GM19193 (cell line): Measurements from ENCODE around the gene ASXL1.

ENCODE experiments used
- POLR2A ChIP-seq: IDR thresholded peaks from 4 replicates; pipeline ENCODE4 v1.6.1; 2011; ENCODE audit not compliant: insufficient read depth, insufficient read length; ENCODE audit errors: extremely low read depth

The ASXL1 gene

DNA sequence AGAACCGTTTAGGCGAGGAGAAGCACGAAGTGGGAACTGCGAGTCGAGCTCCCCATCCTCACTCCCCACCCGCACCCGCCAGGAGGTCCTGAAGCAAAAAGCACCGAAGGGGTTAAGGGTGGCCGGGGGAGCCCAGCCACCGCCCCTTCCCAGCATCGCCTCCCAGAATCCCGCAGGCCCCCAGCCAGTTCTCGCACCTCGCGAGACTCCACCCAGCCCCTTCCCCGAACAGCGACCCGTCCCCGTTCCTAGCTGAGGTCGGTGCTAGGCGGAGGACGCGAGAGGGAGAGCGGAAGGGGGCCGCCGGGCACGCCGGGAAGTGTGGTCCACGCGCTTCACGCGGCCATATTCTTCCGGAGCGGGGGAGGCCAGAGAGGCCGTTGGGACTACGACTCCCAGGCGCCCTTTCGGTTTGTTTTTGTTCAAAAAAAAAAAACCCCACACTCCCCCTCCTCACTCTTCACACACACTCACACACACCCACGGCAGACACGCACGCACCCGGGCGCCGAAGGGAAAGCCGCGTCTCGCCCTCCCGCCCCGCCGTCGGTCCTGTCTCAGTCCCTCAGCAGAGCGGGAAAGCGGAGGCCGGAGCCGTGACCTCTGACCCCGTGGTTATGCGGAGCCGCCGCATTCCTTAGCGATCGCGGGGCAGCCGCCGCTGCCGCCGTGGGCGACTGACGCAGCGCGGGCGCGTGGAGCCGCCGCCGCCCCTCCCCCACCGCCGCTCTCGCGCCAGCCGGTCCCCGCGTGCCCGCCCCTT is at the start of gene ASXL1:
TSS of gene ASXL1 (plus strand) at position 463 of the 763 bp plus-strand sequence. CDS start 445 bp downstream, outside the sequence.
- peak; percentile 70 for TF ChIP-seq POLR2A

DNA sequence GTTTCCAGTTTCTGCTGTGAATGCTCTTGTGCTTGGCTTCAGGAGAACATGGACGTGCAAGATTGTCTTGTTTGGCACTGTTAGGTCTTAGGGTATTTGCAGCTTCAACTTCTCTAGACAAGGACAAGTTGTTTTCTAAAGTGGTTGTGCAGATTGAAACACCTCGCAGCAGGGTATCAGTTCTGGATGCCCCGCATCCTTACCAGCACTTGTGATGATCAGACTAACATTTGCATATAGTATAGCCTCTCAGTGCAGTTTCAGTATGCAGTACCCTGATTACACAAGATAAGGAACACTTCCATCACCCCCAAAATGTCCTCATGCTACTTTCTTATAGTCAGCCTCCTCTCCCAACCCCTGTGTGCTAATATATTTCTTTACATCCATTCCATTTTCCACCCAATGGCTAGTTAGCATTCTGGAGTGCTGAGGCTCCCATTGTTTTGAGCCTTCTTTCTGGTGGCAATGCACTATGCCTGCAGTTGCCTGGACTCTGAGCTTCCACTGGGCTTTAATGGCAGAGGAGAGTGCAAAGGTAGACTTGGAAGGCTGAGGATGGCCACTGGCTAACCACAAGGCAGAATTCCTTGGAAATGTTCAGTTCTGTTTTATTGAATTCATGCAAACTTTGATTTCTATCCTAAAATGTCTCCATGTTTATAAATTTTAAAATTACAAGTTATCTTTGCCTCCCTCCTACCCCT is 45.3 kb upstream of the ASXL1 start:
- no peak for TF ChIP-seq POLR2A

DNA sequence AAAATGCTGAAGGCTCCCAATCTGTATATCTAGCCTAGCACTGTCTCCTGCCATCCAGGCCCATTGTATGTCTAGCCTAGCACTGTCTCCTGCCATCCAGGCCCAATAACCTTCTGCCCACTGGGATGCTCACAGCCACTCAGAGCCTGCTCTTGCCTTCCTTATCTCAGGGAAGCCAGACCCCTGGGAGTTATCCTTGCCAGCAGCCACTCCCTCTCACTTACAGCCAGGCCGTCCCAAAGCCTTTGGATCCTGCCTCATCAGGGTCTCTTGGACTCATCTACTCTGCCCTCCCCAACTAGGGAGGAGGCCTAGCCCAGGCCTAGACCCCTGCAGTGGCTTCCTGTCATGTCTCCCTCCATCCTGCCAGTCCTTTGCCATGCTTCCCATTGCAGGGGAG is 43.4 kb upstream of the ASXL1 start:
- no peak for TF ChIP-seq POLR2A

DNA sequence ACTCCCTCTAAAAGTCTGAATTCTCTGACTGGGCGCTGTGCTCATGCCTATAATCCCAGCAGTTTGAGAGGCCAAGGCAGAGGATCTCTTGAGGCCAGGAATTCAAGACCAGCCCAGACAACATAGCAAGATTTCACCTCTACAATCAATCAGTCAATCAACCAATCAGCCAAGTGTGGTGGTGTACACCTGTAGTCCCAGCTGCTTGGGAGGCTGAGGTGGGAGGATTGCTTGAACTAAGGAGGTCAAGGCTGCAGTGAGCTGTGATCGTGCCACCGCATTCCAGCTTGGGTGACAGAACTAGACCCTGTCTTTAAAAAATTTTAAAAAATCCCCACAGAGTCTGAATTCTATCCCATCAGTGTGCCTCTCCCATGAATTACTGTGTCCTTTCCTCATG is 42.7 kb upstream of the ASXL1 start:
- no peak for TF ChIP-seq POLR2A

DNA sequence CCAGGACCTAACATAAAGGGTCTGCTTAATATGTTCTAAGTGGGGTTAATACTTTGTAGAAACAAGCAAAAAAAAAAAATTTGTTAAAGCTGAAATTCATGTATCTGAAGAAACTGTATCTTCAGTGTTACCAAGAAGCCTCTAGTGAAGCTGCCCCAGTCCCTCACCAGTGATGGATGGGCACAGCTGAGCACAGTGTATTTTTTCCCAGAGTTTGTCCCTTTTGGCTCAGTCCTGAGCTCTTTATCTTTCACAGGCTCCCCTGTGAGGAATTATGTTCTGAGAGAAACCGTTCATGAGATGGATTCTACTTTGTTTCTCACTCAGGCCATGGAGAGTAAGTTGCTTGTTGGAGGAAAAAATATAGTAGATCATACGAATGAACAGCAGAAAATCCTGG is 42.2 kb upstream of the ASXL1 start:
- no peak for TF ChIP-seq POLR2A

DNA sequence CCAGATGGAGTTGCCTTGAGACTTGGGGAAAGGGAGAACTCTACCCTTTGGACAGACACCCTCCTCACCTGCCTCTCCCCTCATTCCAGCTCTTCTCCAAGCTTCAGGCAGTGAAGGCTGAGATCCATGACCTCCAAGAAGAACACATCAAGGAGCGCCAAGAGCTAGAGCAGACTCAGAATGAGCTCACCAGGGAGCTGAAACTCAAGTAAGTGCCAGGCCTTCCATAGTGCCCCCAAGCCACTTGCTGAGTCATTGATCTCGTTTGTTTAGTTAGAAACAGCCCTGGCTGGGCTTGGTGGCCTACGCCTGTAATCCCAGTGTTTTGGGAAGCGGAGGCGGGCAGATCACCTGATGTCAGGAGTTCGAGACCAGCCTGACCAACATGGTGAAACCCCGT is 41.5 kb upstream of the ASXL1 start:
- TF ChIP-seq POLR2A, result no peak

DNA sequence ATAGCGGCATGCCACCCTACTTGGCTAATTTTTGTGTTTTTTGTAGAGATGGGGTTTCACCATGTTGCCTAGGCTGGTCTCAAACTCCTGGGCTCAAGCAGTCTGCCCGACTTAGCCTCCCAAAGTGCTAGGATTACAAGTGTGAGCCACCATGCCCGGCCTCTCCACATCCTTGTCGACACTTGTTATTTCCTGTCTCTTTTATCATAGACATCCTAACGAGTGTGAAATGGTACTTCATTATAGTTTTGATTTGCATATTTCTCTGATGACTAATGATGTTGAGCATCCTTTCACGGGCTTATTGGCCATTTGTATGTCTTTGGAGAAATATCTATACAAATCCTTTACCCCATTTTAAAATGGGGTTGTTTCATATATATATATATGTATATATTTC is 39.0 kb upstream of the ASXL1 start:
- TF ChIP-seq POLR2A, result no peak

DNA sequence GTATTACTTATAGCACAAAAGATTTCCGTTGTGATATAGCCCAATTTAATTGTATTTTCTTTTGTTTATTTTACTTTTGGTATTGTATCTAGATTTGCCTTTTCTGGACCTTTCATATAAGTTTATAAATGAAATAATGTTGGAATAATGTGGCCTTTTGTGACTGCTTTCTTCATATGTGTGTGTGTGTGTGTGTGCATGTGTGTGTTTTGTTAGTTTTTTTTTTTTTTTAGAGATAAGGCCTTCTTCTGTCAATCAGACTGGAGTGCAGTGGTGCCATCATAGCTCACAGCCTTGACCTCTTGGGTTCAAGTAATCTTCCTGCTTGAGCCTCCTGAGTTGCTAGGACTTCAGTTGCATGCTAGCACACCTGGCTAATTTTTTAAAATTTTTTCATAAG is 37.8 kb upstream of the ASXL1 start:
- TF ChIP-seq POLR2A, result no peak

DNA sequence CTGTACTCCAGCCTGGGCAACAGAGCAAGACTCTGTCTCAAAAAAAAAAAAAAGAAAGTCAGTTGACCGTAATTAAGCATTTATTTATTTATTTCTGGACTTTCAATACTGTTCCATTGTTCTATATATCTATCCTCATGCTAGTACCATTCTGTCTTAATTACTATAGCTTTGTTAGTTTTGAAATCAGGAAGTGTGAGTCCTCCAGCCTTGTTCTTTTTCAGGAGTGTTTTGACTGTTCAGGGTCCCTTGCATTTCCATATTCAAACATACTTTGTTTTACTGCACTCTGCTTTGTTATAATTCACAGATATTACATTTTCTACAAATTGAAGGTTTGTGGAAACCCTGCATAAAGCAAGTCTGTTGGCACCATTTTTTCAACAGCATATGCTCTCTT is 36.7 kb upstream of the ASXL1 start:
- no peak for TF ChIP-seq POLR2A

DNA sequence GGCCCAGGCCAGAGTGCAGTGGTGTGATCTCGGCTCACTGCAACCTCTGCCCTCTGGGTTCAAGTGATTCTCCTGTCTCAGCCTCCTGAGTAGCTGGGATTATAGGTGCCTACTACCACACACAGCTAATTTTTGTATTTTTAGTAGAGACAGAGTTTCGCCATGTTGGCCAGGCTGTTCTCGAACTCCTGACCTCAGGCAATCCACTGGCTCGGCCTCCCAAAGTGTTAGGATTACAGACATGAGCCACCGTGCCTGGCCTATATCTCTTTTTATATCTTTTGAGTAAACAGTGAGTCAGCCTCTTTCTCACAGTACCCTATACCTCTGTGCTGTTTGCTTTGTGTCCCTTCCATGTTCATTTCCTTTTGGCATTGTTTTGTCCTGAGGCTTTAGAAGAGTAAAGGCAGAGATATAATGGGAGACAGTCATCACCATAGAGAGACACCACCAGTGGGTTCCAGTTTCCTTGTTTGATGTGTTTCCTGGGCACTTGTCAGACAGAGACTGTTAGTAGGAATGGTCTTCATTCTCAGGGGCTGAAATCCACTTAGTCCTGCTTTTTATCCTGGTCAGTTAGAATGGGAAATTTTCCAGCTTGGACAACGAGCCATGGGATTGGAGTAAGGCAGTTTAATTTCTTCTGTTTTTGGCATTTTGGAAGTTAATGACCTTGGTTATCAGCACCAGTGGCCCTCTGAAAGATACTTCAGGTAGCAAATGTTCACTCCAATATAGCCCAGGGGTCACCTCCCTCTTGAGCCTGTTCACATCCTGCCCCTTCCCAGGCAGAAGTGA is 32.2 kb upstream of the ASXL1 start:
- TF ChIP-seq POLR2A, result no peak

DNA sequence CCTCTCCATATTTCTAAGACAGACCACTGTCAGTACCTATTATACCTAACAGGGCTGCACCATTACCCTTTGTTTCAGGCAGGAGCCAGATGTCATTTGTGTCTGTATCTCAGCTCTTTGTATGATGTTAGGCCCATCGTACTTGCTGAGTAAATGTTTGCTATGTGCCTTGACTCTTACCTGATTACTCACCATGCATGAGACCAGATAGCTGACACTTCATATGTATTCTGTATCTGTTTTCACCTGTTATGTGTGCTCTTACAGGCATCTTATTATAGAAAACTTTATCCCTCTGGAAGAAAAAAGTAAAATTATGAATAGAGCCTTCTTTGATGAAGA is 31.7 kb upstream of the ASXL1 start:
- no peak for TF ChIP-seq POLR2A

DNA sequence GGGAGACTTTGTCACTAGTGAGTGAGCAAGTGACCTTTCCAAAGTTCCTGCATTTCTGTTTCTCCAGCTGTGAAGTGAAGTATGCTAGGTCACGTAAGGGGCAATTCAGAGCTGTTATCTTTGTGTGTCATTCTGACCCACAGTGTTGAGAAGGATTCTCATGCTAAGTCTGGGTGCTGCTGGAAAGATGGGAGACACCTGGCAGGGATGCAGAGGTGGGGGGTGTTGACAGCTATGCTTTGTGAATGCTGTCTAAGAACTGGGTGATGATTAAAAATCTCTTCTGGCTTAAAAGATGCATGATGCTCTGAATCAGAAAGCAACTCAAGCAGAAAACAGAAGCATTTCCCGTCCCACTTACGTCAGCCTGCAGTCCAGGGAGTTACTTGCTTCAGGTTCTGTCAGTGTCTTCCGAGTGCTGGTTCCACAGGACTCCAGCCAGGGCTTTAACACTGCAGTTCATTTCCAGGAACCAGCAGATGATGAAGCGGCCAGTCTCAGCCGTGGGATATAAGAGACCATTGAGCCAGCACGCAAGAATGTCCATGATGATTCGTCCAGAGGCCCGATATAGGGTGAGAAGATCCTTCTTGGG is 30.9 kb upstream of the ASXL1 start:
- TF ChIP-seq POLR2A, result no peak

DNA sequence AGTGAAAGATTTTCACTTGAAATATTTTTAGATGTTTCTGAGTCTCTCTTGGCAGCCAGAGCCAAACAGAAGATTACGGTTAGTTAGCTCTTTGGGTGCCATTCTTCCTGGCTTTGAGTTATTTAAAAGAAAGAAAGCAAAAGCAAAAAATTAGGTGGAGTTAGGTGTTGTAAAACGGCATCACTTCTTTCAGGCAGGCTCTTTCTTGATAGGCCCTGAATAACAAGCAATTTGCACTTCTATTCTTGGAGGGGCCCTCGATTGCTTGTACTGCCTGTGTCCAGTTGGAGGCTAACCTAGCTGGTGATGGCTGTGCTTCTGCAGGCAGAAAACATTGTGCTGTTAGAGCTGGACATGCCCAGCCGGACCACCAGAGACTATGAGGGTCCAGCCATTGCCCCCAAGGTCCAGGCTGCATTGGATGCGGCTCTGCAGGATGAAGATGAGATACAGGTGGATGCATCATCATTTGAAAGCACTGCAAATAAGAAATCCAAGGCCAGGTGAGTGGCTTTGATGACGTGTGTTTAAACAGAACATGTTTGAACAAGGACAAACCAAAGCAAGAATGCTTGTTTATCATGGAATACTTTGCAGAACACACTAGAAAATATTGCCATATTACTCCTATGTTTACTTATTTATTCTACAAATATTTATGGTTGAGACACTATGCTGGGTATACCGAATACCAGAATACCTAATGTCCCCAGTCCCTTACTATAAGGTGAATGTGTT is 28.1 kb upstream of the ASXL1 start:
- no peak for TF ChIP-seq POLR2A

DNA sequence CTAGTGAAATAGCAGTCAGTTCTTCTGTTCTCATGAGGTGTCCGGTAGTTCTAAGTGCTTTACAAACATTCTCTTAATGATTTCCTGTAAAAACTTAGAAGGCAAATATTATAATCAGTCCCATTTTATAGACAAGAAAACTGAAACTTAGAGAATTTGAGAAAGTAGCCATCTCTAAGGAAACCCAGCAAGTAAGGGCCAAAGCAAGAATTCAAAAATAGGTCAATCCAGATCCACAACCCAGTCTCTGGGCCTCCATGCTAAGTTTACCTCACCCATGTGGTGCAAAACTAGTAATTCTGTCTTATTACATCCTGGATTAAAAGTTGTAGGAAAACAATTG is 27.6 kb upstream of the ASXL1 start:
- no peak for TF ChIP-seq POLR2A

DNA sequence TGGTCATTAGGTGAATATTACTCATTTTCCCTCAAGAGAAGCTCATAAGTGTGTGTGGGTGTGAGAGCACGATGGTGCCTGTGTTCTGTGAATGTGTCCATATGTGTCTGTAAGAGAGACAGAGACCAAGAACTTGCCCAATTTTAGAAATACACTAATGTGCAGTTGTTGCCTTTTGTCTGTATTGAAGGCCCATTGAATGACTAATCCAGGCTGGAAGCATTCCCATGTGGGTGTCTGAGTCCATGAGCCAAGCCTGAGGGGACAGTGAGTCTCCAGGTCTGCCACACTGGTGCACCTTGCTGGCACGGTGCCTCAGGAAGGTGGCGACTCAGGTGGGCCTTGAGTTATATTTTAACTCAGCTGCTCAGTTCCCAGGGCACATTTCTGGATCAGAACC is 25.5 kb upstream of the ASXL1 start:
- no peak for TF ChIP-seq POLR2A
